GM21367 (cell line): ENCODE results near the gene COQ8B.

Source experiments
- ATAC-seq: cut with Tn5 transposase; IDR thresholded peaks from one replicate; pipeline ENCODE4 v1.9.1; 2021; ENCODE audit not compliant: unreplicated experiment

The COQ8B gene

GRCh38 chr19:40717880-40718773, 1.4 kb upstream of the COQ8B start:
- ATAC-seq: no peak

- ATAC-seq: no peak
Measured at GRCh38 chr19:40717325-40717879, 716 bp upstream of the COQ8B start.

- ATAC-seq: no peak
Measured at GRCh38 chr19:40716031-40716481, 630 bp downstream of the COQ8B start.

GRCh38 chr19:40714441-40715299, 2.0 kb downstream of the COQ8B start:
- peak; percentile 42 for ATAC-seq

- no peak for ATAC-seq
Measured at GRCh38 chr19:40713939-40714338, 2.7 kb downstream of the COQ8B start.

- no peak for ATAC-seq
Measured at GRCh38 chr19:40709817-40710216, 6.9 kb downstream of the COQ8B start.

- ATAC-seq: no peak
Measured at GRCh38 chr19:40707615-40708014, 9.1 kb downstream of the COQ8B start.

- ATAC-seq: no peak
Measured at GRCh38 chr19:40705950-40706619, 10.6 kb downstream of the COQ8B start.

- no peak for ATAC-seq
Measured at GRCh38 chr19:40705362-40705651, 11.4 kb downstream of the COQ8B start.

GRCh38 chr19:40704491-40705361, 12.0 kb downstream of the COQ8B start:
- ATAC-seq: no peak

GRCh38 chr19:40703029-40703755, 13.5 kb downstream of the COQ8B start:
- ATAC-seq: no peak

- no peak for ATAC-seq
Measured at GRCh38 chr19:40702337-40703012, 14.2 kb downstream of the COQ8B start.

- no peak for ATAC-seq
Measured at GRCh38 chr19:40701758-40702157, 14.9 kb downstream of the COQ8B start.

GRCh38 chr19:40700083-40700482, 16.6 kb downstream of the COQ8B start:
- ATAC-seq: no peak

- no peak for ATAC-seq
Measured at GRCh38 chr19:40697007-40697406, 19.7 kb downstream of the COQ8B start.

GRCh38 chr19:40695881-40696280, 20.8 kb downstream of the COQ8B start:
- ATAC-seq: no peak

- ATAC-seq: no peak
Measured at GRCh38 chr19:40693896-40694295, 22.8 kb downstream of the COQ8B start.

- no peak for ATAC-seq
Measured at GRCh38 chr19:40693150-40693788, 23.4 kb downstream of the COQ8B start.

- no peak for ATAC-seq
Measured at GRCh38 chr19:40692212-40692551, 24.5 kb downstream of the COQ8B start.
